Stimulated activated CD4-positive, alpha-beta T cell treated with anti-CD3 and anti-CD28 coated beads, Interleukin-1b, Interleukin-23, amount 100 ng/mL, for 4 hours (primary cell): ENCODE measurements around the gene CEBPE.
A peak's percentile ranks its signal among the peaks of the same experiment; 100 is the strongest.
"Not testable (repeated sequence)": the region's sequence is repeated elsewhere in the genome, so short reads cannot be mapped to it uniquely, and the experiment has no call there.

ENCODE experiments used
- DNase-seq, 2 donors: peaks; one replicate each; pipeline ENCODE4 v3.0.0-alpha.2; 2020; ENCODE audit warnings: low read depth in 2 of 2

Gene CEBPE

DNA sequence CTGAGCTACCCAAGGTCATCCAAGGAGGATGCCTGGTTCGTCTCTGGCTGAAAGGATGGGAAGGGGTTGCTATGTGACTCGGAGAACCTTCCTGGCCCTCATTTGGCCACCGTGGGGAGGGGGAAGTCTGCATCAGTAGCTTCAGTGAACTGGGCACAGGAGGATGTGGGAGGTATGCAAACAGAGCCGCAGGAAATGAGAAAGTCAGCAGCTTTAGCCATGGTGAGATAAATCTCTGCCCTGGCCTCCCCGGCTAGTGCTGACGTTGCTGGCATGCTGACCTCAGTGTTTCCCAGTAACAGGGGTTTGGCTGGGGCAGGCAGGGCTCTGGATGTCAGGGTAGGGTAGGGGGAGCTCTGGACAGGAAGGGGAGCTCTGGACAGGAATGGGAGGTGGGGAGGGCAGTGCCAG, 2.3 kb upstream of the CEBPE start:
- DNase-seq = no peak

DNA sequence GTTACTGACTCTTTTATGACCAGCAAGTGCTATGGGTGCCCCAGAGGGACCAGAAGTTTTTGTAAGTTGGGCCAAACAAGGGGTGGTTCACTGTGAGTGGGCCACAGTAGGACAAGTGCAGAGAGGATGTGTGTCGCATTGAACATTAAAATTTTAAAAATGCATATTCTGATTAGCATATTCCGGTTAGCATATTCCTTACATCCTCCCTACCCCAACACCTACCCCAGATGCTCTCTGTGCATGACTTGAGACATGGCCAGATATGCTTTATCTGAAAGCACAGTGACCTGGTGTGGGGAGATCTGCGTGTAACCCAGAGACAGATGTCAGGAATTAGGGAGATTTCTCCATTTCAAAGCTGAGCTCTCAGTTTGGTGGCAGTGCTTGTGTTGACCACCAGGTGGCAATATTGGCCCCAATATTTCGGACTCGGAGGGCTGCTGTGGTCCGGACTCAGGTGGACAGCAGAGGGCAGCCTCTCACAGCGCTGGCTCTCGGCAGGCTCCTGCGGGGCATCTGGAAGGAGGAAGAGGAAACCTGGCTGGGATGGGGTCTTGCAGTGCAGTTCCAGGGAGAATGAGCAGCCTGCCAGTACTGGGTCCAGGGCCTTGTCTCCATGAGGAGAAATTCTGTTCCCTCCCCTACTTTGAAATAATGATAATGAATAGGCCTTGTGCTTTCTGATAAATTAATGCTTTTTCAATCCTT, 1.6 kb upstream of the CEBPE start:
- peak; percentile 65 to 68 for DNase-seq

DNA sequence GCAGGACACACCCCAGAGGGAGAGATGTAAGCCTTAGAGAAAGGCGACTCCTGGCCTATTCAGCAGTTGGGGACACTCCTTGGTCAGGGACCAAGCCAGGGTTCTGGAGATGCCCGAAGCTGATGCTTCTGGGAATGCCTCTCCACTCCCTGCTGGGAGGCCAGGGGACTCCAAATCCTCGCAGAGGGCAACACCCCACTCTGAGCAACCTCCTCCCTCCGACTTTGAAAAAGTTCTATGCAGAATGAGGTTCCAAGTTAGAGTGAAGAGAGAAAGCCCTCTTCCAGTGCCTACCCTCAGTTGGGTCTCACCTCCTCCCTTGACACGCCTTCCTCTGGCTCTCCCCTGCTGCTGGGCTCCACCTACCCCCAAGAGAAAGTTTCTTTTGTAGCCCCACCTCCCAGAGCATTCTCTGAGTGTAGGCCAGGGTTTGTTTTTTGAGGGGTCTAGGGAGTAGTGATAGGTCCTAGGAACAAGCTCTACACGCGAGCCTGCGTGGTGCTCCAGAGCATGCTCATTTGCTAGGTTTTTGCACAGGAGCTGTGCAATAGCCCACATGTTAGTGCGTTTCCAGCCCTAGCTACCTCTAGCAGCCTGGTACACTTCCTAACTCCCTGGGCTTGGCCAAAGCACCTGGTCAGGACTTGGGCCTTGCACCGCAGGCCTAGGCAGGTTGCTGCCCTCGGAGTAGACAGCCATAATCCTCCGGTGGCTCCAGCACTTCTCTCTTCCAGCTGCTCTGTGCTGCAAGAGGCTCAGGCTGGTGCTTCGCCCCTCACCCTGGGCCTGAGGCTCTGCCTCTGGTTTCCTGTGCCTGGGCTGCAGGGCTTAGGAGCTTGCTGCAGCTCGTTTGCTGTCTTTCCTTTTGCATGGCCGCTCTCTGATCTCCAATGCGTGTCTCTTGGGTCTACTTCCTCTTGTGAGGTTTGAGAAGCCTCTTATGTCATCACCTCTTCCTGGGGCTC, 590 bp upstream of the CEBPE start:
- DNase-seq = no peak

DNA sequence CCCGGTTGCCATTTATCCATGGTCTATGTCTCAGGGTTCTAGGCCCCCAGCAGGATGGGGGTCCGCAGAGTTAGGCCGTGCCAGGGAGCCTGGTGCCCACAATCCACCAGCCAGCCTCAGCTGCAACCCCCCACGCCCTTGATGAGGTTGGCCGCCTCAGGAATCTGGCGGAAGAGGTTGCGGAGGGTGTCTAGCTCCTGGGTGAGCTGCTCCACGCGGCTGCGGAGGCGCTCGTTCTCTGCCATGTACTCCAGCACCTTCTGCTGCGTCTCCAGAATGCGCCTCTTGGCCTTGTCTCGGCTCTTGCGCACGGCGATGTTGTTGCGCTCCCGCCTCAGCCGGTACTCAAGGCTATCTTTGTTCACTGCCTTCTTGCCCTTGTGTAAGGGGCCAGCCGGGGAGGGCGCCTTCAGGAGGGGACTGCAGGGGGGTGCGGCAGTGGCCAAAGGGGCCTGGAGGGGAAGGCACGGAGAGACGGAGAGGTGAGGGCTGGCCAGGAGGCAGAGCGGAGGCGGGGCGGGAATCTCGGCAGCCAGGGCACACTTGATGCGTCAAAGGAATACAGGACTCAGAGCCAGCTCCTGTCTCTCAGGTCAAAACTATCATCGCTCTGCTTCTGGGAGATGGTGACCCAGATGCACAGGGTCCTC, 1.6 kb downstream of the CEBPE start:
- DNase-seq = no peak

DNA sequence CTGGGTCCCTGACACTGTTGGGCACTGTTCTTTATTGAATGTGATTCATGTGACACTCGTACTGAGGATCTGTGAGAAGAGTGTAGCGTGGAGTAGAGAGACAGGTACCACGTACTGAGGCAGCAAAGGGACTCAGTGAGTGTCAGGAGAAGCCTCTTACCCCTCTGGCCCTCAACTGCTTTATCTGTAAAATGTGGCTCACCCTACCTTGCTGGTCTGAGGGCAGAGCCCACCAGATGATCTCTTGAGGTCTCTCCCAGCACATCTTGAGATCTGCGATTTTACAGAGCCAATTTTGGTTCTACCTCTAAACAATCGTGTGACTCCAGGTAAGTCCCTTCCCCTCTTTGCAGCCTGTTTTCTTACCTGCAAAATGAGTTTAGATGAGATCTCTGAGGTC, 3.1 kb downstream of the CEBPE start:
- no peak for DNase-seq

DNA sequence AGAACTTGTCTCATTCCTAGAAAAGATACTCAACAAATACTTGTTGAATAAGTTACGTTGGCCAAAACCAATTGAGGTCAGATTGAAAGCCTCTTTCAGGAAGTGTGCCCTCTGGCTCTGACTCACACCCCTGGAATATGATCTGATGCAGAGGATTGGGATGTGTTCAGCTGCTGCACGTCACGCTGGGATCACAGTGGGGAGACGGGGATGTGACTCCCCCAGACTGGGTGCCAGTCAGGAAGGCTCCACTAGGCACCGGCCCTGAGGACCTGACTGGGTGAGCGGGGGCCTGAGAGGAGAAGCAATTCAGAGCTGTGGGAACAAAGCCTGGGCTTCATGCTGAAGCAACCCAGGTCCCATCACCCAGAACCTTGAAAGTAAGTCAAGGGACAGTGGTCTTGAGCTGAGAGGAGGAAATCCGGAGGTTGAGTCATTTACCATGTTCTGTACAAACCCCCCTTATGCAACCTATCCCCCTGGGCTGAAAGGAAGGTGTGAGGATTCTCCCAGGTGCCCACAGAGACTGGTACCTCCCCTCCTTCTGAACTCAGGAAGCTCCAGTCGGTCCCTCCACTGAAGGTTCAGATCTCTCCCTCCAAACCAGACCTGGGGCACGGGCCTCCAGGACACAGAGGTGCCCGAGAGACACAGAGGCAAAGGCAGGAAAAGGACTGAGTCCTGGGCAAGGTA, 3.9 kb downstream of the CEBPE start:
- DNase-seq = no peak

DNA sequence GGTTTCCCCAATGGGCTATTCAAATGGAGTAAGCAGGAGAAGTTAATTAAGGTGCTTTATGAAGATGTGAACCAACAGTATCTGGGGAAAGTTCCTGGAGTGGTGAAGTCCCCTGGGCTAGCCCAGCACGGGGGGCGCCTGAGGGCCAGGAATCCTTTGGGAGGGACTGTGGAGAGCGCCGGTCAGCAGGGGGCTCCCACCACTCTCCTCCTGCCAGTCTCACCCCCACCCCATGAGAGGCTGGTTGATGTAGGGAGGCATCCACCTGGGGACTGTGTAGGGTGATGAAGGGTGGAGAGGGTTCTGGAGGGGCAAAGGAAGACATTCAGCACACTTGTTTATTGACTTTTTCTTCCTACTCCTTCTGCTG, 4.4 kb downstream of the CEBPE start:
- DNase-seq = no peak

DNA sequence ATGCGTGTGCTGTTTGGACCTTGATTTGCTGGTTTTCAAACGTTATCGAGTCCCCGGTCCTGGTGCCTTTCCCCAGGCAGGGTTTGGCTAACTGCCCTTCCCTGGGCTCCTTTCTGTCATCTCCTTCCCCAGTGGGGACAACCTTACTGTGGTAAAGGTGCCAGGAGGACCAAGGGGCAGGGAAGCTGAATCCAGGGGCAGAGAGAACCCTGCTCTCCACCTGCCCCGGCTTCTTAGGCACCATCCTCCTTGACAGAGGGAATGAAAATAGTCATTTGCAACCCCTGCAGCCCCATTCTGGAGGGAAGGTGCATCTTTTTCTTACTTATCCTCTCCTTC, 5.0 kb downstream of the CEBPE start:
- no peak for DNase-seq

DNA sequence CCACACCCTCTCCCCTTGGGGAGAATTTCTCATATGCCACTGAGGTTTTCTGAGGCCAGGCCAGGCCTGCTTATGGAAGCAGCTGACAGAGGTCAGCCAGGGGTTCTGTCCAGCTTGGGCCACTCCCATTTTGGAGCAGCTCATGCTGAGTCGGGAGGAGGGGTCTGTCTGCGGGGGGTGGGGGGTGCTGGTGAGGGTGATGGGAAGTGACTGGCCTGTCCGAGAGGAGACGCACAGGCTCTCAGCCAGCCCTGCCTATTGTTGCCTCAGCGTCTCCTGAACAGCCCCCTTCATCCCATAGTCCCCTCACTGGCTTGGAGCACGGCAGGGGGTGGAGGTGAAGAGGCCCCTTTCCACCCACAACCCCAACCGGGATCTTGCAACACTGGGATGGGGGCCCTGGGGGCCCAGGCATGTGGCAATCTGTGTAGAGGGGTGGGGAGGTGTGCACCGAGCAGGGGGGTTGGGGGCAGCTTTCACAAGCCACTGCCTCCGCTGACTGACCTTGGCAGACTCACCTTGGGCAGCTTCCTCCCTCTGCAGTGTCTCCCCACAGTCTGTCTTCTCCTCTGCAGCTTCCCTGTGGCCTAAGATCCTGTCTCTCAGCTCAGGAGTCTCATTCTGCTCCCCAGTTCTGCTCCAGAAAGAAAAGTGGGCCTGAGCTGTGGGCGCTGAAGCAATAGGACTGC, 5.5 kb downstream of the CEBPE start:
- DNase-seq = no peak

DNA sequence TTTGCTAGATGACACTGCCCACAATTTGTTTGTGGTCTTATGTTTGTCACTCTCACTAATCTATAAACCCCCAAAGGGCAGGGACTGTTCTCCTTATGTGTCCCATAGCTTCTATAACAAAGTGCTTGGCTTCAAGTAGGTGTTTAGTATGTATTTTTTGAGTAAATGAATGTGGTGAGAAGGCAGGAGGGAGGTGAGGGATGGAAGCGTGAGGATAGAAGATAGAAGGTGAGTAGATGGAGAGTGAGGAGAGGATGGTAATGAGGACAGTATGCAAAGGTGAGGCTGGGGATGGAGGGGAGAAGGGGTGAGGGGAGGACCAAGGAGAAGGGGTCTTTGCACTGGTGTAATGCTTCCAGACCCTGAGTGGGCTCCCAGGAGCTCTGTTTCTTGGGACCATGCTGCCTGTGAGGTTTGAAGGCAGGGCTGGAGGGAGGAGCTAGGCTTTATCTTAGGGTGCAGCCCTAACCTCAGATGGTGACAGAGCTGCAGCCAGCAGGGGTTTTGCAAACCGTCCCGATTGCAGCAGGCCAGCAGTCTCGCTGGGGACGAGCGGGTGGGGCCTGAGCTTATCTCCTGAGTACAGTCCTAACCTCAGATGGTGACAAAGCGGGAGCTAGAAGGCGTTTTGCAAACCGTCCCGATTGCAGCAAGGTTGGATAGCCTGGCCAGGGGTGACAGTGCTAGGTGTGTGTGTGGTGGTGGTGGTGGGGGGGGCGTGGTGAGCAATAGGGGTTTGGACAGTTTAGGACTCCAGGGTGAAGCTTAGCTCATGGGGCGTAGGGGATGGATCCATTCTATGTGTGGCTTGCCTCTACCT, 6.5 kb downstream of the CEBPE start:
- no peak for DNase-seq

DNA sequence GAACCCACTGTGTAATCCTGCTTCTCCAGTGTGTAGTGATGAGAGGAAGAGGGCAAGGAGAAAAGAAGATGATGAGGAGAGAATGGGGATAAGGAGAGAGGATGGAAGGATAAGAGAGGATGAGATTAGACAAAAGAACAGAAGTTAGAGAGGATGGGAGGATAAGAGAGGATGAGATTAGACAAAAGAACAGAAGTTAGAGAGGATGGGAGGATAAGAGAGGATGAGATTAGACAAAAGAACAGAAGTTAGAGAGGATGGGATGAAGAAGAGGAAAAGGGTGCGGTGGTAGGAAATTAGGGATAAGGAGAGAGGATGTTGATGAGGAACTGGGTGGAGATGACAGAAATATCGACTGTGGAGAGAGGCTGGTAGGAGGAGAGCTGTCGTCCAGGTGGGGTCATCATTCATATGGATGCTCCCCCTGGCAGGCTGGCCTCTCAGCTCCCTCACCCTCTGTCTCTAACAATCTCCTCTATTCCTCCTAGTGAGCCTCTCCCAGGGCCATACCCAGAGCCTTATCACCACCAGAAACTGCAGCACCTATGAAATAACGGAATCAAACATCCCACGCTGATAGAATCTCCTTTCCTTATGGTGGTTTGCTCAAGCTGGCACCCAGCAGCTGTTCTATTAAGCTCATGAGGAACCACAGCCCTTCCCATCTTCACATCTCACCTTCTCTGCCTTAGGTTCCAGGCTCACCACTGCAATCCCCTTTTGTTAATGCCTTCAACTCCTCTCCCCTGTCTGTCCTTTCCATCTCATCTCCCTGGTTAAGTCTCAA, 8.3 kb downstream of the CEBPE start:
- DNase-seq = no peak

DNA sequence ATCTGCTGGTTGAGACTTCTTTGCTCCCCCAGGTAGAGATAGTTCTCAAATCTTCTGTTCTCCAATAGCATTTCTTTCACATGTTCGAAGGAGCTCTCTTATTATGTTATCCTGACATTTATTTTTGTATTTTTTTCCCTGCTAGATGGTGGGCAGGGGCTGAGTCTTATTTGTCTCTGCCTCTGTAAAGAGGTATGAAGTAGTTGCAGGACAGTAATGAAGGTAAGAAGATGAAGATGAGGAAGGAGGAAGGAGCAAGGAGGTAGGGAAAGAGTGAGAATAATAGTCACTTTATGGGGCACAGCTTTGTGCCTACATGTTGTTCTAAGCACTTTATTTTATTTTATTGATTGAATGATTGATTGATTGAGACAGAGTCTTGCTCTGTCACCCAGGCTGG, 9.3 kb downstream of the CEBPE start:
- no peak for DNase-seq

DNA sequence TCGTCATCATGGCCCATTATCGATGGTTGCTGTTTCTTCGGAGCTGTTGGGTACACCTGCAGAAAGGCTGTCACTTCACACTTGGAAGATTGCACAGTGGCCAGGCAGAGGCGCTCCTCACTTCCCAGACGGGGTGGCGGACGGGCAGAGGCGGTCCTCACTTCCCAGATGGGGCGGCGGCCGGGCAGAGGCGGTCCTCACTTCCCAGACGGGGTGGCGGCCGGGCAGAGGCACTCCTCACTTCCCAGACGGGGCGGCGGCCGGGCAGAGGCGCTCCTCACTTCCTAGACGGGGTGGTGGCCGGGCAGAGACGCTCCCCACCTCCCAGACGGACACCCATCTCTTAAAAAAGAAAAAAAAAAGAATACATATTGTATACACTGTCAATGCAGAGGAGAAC, 10.9 kb downstream of the CEBPE start:
- DNase-seq = not testable (repeated sequence)

DNA sequence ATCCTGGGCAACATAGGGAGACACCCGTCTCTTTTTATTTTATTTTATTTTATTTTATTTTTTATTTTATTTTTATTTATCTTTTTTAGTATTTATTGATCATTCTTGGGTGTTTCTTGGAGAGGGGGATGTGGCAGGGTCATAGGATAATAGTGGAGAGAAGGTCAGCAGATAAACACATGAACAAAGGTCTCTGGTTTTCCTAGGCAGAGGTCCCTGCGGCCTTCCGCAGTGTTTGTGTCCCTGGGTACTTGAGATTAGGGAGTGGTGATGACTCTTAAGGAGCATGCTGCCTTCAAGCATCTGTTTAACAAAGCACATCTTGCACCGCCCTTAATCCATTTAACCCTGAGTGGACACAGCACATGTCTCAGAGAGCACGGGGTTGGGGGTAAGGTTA, 11.4 kb downstream of the CEBPE start:
- not testable (repeated sequence) for DNase-seq

DNA sequence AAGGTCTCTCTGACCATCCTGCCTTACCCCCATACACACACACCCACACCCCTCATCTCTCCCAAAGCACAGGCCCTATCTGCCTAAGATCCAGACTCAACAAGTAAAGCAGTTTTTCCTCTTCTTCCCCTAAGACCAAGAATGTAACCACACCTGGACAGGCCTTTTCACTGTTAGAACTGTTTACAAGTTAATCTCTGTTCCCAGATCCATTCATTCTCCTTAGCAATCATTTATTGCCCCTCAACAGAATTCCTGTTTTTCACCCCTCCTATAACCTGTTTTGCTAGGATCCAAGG, 12.4 kb downstream of the CEBPE start:
- DNase-seq = no peak

DNA sequence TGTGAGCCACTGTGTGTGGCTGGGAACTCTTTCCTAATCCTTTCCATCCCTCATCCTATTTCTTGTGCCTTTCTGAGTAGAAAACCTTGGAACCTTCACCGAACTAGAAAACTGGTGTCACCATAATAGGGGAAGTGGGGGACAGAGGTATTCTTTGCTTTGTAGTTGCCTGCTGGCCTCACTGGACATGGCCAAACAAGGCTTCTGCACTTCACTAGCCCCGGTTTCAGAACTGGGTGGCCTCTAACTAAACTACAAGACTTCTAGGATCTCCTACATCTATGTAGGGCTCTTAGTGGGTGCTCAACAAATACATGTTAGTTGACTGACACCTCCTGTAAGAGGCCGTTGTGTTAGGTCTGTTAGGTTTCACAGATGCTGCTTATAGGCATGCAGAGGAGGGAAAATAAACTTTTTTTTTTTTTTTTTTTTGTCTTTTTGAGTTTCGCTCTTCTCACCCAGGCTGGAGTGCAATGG, 13.7 kb downstream of the CEBPE start:
- DNase-seq = no peak

DNA sequence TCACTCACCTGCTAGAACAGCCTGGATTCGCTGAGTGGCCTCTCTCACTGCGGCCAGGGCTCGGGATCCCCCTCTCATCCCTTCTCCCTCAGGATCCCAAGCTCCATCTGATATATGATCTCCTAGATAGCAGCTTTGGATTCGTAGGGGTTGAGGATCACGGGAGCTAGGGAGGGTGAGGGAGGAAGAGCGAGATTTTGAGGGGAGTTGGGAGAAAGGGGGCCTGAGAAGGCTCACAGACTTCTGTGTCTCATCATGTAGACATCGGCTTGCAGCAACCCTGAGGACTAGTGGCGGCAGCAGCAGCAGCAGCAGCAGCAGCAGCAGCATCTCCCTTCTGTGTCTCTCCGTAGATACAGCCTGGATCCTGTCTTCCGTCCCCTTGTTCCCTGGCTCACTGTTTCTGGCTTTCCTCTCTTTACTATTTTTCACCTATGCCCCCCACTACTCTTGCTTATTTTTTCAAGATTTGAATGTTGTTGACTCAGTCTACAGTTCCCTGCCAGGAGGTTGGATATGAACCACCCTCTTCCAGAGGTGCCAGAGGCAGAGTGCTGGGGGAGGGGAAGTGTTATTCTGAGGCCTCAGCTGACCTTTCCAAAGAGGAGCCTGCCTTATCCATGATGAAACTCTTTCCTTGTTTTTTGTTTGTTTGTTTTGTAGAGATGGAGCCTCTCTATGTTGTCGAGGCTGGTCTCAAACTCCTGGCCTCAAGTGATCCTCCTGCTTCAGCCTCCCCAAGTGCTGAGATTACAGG, 14.3 kb downstream of the CEBPE start, which contains the start of gene CIROP:
TSS of gene CIROP (minus strand) at position 399 of the 757 bp plus-strand sequence. CDS start at position 330, 69 bp downstream.
- no peak for DNase-seq

DNA sequence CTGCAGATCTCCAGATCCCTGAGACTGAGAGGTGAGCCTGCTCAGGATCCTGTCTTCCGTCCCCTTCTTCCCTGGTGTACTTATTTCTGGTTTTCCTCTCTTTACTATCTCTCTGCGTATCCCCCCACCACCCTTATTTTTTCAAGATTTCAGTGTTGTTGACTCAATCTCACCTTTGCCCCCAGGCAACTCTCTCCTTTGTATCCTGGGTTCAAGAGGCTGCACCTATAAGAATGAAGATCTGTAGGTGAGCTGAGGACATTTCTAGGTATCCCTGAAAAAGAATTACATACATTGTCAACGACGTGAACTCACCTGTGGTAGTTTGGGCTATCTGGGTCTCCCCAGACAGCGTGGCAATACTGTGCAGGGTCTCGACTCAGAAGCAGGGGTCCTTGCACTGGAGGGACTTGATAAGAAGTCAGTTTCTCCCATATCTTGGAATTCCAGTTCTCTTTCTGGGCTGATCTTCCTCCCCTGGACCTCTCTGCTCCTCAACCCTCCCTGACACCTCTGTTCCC, 14.9 kb downstream of the CEBPE start:
- DNase-seq = no peak

DNA sequence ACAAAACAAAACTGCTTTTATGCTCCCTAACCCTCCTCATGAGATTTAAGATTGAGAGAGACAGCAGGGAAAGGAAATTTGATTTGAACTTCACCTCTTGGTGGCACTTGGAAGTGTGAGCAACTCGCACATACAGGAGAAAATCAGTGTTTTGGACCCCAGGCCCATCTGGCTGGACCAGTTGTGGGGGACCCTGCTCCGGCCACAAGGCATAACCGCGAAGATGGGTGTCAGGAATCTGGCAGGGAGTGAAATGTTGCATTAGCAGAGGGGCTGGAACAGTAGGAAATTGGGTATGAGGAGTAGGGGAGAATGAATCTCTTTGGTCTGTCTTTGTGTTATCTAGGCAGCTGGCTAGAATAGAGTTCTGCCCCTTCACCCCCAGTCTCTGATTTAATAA, 15.5 kb downstream of the CEBPE start:
- no peak for DNase-seq
